Activated CD4-positive, alpha-beta T cell treated with anti-CD3 and anti-CD28 coated beads, Interleukin-2, amount 50 U/mL, for 16 hours (primary cell): ENCODE data around the gene CBY2.
"Not testable (repeated sequence)": the region's sequence is repeated elsewhere in the genome, so short reads cannot be mapped to it uniquely, and the experiment has no call there.

Source experiments
- DNase-seq: peaks from one replicate; pipeline ENCODE4 v3.0.0-alpha.2; 2020

Gene CBY2

GRCh38 chr13:45750566-45750965 lies 48.4 kb downstream of the CBY2 start:
- no peak for DNase-seq

DNA sequence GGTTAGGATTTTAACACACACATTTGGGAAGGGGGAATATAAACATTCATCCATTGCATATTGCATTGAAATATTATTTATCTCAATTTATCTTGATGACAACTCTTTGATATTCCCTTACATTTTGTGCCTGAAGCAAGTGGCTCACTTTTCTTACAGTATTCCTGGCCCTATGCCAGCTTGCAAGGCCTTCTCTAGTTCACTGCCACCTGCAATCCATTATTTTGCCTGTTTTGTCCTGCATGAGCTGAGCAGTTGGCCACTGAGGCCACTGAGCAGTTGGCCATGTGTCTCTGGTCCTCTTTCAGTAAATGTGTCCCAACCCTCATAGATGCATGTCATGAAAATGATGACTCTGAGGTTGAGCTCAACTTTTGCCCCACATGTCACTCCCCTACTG lies 49.8 kb downstream of the CBY2 start:
- DNase-seq, result no peak

- no peak for DNase-seq
These were observed 50.4 kb downstream of the CBY2 start for GRCh38 chr13:45752510-45752909.

DNA sequence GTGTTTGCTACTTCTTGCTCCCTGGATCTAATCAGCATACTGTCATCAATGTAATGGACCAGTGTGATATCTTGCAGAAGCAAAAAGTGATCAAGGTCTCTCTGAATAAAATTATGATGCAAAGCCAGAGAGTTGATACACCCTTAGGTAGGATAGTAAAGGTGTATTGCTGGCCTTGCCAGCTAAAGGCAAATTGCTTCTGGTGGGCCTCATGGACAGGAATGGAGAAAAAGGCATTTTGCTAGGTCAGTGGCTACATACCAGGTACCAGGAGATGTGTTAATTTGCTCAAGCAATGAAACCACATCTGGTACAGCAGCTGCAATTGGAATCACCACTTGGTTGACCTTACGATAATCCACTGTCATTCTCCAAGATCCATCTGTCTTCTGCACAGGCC lies 54.4 kb downstream of the CBY2 start:
- not testable (repeated sequence) for DNase-seq

- DNase-seq, result not testable (repeated sequence)
These were observed 55.5 kb downstream of the CBY2 start for GRCh38 chr13:45757589-45757988.

GRCh38 chr13:45763419-45763818 lies 61.3 kb downstream of the CBY2 start:
- DNase-seq, result no peak
